ENCODE data around the gene BRD9.

The BRD9 gene

DNA sequence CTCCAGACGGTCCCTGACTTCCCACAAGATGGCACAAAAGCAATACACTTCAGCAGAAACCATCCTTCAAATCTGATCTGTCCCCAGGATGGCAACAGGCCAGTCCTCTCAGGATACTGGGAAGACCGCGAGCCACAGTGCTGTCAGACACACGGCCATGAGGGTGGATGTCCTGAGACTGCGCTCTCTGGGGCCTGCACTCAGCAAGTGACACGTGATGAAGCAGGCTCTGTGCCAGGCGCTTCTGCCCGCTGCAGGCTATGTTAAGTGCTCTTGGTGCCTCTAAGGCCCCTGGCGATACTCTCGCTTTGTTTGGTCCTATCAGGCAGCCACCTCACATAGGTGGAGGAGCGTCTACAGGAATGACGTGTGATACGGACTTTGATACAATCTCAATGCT lies 7.1 kb downstream of the BRD9 start:
- Histone ChIP-seq H3K4me1 (ENCODE audit: control insufficient read depth, low read length) (no peaks in the 10 kb centered on the region; the same call in 1 of the 2 replicates), H3K27me3 (ENCODE audit: control insufficient read depth, low read length) (no peaks in the 10 kb centered on the region), H3K4me3 (ENCODE audit: low read length) (no peak overlapping the region), H3K79me2 (ENCODE audit: control insufficient read depth, low read length) (peaks cover 97% of the 10 kb centered on the region), H3K4me2 (ENCODE audit: low read length) (no peak overlapping the region), H3F3A (ENCODE audit: control insufficient read depth, insufficient read depth) (peaks cover 5% of the 10 kb centered on the region; the same call in 1 of the 2 replicates), H3K9me2 (replicated peaks; ENCODE audit: control insufficient read depth, low read length) (no peaks in the 10 kb centered on the region), H3K36me3 (ENCODE audit: control insufficient read depth, low read length) (peaks cover 100% of the 10 kb centered on the region), H3K9me3 (ENCODE audit: control insufficient read depth, insufficient read depth, low read length) (no peaks in the 10 kb centered on the region), H3K27ac (ENCODE audit: low read depth, low read length) (no peak overlapping the region), H4K20me1 (ENCODE audit: control insufficient read depth, insufficient read depth, low read depth, low read length) (peaks cover 13% of the 10 kb centered on the region; the same call in 1 of the 2 replicates)
- TF ChIP-seq, protein P1, sequence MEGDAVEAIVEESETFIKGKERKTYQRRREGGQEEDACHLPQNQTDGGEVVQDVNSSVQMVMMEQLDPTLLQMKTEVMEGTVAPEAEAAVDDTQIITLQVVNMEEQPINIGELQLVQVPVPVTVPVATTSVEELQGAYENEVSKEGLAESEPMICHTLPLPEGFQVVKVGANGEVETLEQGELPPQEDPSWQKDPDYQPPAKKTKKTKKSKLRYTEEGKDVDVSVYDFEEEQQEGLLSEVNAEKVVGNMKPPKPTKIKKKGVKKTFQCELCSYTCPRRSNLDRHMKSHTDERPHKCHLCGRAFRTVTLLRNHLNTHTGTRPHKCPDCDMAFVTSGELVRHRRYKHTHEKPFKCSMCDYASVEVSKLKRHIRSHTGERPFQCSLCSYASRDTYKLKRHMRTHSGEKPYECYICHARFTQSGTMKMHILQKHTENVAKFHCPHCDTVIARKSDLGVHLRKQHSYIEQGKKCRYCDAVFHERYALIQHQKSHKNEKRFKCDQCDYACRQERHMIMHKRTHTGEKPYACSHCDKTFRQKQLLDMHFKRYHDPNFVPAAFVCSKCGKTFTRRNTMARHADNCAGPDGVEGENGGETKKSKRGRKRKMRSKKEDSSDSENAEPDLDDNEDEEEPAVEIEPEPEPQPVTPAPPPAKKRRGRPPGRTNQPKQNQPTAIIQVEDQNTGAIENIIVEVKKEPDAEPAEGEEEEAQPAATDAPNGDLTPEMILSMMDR (IDR thresholded peaks at IDR 0.05; ENCODE audit: low read depth, low read length, poor library complexity, severe bottlenecking), result no peak
- no peak for TF ChIP-seq EZH2phosphoT487 (IDR thresholded peaks at IDR 0.05; ENCODE audit: borderline replicate concordance, low read length)

DNA sequence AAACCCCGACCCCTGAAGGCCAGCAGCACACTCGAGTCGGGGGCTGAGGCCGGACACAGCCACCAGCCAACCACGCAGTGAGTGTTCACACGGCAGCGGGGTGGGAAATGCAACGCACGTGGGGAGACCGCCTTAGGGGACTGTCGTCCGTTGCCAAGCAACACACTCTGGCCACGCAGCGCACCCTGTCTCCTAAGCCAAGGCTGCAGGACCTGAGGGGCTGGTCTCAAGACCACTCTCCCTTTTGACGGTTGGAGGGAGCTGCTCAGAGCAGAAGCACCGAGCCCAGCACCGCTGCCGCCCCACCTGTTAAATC lies 7.5 kb downstream of the BRD9 start:
- peaks cover 92% of the 10 kb centered on the region for H3K79me2 ChIP-seq (ENCODE audit: control insufficient read depth, low read length)
- H3F3A ChIP-seq (ENCODE audit: control insufficient read depth, insufficient read depth), result peaks cover 5% of the 10 kb centered on the region; the same call in 1 of the 2 replicates
- H3K4me2 ChIP-seq (ENCODE audit: low read length), result no peak overlapping the region
- H3K9me3 ChIP-seq (ENCODE audit: control insufficient read depth, insufficient read depth, low read length), result no peaks in the 10 kb centered on the region
- no peak overlapping the region for H3K27ac ChIP-seq (ENCODE audit: low read depth, low read length)
- no peak overlapping the region for H3K4me3 ChIP-seq (ENCODE audit: low read length)
- H3K4me1 ChIP-seq (ENCODE audit: control insufficient read depth, low read length), result no peaks in the 10 kb centered on the region
- TF ChIP-seq, protein P1 (IDR thresholded peaks at IDR 0.05; ENCODE audit: low read depth, low read length, poor library complexity, severe bottlenecking), result no peak
- no peak for TF ChIP-seq EZH2phosphoT487 (IDR thresholded peaks at IDR 0.05; ENCODE audit: borderline replicate concordance, low read length)
- H4K20me1 ChIP-seq (ENCODE audit: control insufficient read depth, insufficient read depth, low read depth, low read length), result peaks cover 13% of the 10 kb centered on the region; the same call in 1 of the 2 replicates
- peaks cover 95% of the 10 kb centered on the region for H3K36me3 ChIP-seq (ENCODE audit: control insufficient read depth, low read length)
- no peaks in the 10 kb centered on the region for H3K27me3 ChIP-seq (ENCODE audit: control insufficient read depth, low read length)
- no peaks in the 10 kb centered on the region for H3K9me2 ChIP-seq (replicated peaks; ENCODE audit: control insufficient read depth, low read length)

DNA sequence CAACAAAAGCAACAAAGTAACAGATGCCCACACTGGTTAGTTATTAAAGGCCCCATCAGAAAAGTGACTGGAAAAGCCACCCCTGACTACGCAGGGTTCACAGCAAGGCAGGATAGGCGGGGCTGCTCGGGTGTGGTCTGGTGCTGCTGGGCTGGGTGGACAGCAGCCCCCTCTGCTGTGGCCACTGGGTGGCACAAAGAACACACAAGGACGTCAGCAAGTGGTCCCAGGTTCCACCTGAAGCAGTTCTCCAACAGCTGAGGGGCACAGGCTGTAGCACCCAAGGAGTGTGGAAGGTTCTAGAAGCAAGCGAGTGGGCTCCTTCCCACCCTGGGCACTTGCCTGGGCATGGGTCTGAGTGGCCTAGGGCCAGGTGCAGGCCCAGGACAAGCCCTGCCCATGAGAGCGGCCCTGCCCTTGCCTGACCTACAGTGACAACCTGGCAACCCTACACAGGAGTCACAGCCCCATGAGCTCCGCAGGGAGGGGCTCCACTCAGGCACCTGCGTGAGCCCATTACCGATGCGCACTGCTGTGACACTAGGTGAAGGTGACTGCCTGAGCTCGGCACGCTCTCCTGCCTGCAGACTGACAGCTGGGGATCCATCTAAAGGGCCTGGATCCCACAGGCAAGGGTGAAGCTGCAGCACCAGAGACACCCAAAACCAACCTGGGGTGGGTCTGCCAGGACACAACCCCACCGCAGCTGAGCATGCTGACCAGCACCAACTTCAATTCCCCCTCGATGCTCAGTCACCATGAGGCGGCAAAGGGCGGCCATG lies 8.1 kb downstream of the BRD9 start:
- H3K79me2 ChIP-seq (ENCODE audit: control insufficient read depth, low read length), result peaks cover 87% of the 10 kb centered on the region
- no peaks in the 10 kb centered on the region for H3K27me3 ChIP-seq (ENCODE audit: control insufficient read depth, low read length)
- H3K4me1 ChIP-seq (ENCODE audit: control insufficient read depth, low read length), result no peaks in the 10 kb centered on the region
- no peak overlapping the region for H3K4me2 ChIP-seq (ENCODE audit: low read length)
- H3K36me3 ChIP-seq (ENCODE audit: control insufficient read depth, low read length), result peaks cover 90% of the 10 kb centered on the region
- H4K20me1 ChIP-seq (ENCODE audit: control insufficient read depth, insufficient read depth, low read depth, low read length), result peaks cover 13% of the 10 kb centered on the region; the same call in 1 of the 2 replicates
- no peaks in the 10 kb centered on the region for H3K9me3 ChIP-seq (ENCODE audit: control insufficient read depth, insufficient read depth, low read length)
- H3K9me2 ChIP-seq (replicated peaks; ENCODE audit: control insufficient read depth, low read length), result no peaks in the 10 kb centered on the region
- TF ChIP-seq EZH2phosphoT487 (IDR thresholded peaks at IDR 0.05; ENCODE audit: borderline replicate concordance, low read length), result no peak
- TF ChIP-seq, protein P1 (IDR thresholded peaks at IDR 0.05; ENCODE audit: low read depth, low read length, poor library complexity, severe bottlenecking), result no peak
- no peak overlapping the region for H3K4me3 ChIP-seq (ENCODE audit: low read length)
- peaks cover 5% of the 10 kb centered on the region; the same call in 1 of the 2 replicates for H3F3A ChIP-seq (ENCODE audit: control insufficient read depth, insufficient read depth)
- no peak overlapping the region for H3K27ac ChIP-seq (ENCODE audit: low read depth, low read length)
